NB4 (cell line): ENCODE measurements around the gene SSR2.

ENCODE experiments used
- CTCF ChIP-seq: IDR thresholded peaks from one replicate; pipeline ENCODE4 v1.5.1; 2012; ENCODE audit warnings: low read depth, low read length
- MYC ChIP-seq: IDR thresholded peaks from 2 replicates; pipeline ENCODE4 v1.6.1; 2011; ENCODE audit warnings: low read depth, low read length
- POLR2A ChIP-seq: IDR thresholded peaks from 2 replicates; pipeline ENCODE4 v1.6.1; 2011; ENCODE audit warnings: mild to moderate bottlenecking; ENCODE audit not compliant: insufficient read length; ENCODE audit errors: extremely low read depth
- TF ChIP-seq, protein P1 (sequence below): IDR thresholded peaks from 2 replicates; pipeline ENCODE4 v1.6.1; 2011; ENCODE audit warnings: low read depth, low read length

DNA sequence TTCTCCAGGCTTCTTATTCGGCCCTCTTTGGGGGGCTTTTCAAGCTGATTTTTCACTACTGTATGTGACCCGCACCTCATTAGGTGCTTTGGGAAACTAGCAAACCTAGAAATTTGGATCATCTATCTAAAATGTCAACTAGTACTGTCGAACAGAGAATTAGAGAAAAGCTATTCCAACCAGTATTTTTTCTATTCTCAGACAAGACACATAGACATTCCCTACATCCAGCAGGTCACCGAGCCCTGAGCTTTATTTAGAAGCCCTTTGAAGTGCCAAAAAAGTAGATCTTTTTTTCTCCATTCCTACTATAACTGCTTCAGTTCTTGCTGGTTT, 310 bp upstream of the SSR2 start:
- TF ChIP-seq POLR2A (no peak), CTCF (no peak), MYC (no peak)
- TF ChIP-seq, protein P1, sequence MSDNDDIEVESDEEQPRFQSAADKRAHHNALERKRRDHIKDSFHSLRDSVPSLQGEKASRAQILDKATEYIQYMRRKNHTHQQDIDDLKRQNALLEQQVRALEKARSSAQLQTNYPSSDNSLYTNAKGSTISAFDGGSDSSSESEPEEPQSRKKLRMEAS, result no peak
